GM21447 (cell line): ENCODE measurements around the gene DGKD.

Experiments used
- ATAC-seq: cut with Tn5 transposase; IDR thresholded peaks from one replicate; pipeline ENCODE4 v1.9.1; 2021; ENCODE audit not compliant: unreplicated experiment

The DGKD gene

GRCh38 chr2:233487748-233488345 lies 133.6 kb downstream of the DGKD start:
- ATAC-seq: no peak

- ATAC-seq: no peak
Observed at GRCh38 chr2:233489143-233489542, 134.8 kb downstream of the DGKD start.

- no peak for ATAC-seq
Observed at GRCh38 chr2:233489666-233490065, 135.4 kb downstream of the DGKD start.

GRCh38 chr2:233490831-233491230 lies 136.5 kb downstream of the DGKD start:
- ATAC-seq: no peak

GRCh38 chr2:233491326-233491725 lies 137.0 kb downstream of the DGKD start:
- ATAC-seq: no peak

GRCh38 chr2:233492078-233492477 lies 137.8 kb downstream of the DGKD start:
- ATAC-seq: no peak

- ATAC-seq: no peak
Observed at GRCh38 chr2:233492751-233493150, 138.5 kb downstream of the DGKD start.

GRCh38 chr2:233495503-233496496 lies 141.5 kb downstream of the DGKD start:
- no peak for ATAC-seq

GRCh38 chr2:233497692-233498091 lies 143.4 kb downstream of the DGKD start:
- no peak for ATAC-seq

- no peak for ATAC-seq
Observed at GRCh38 chr2:233498126-233498525, 143.8 kb downstream of the DGKD start.

GRCh38 chr2:233499928-233500327 lies 145.6 kb downstream of the DGKD start:
- ATAC-seq: no peak

- ATAC-seq: peak; percentile 64
Observed at GRCh38 chr2:233501198-233502076, 147.1 kb downstream of the DGKD start.

- no peak for ATAC-seq
Observed at GRCh38 chr2:233503481-233503880, 149.2 kb downstream of the DGKD start.

- ATAC-seq: peak; percentile 63
Observed at GRCh38 chr2:233503947-233504637, 149.8 kb downstream of the DGKD start.

GRCh38 chr2:233513953-233514655 lies 159.8 kb downstream of the DGKD start:
- peak; percentile 69 for ATAC-seq

- peak; percentile 90 for ATAC-seq
Observed at GRCh38 chr2:233519787-233520611, 165.7 kb downstream of the DGKD start.
